H9 (cell line): ENCODE data around the gene PACSIN2. TPM values are rescaled to one million over a fixed set of nuclear protein-coding genes. Genes with fewer than 3 reads are reported as not detected.

Source experiments
- DNase-seq: peaks from one replicate; pipeline ENCODE4 v3.0.0-alpha.2; 2017
- H2AFZ ChIP-seq: one replicate; pipeline ENCODE4 v1.6.1; 2013; ENCODE audit warnings: mild to moderate bottlenecking, low read length, control low read depth, moderate library complexity
- H2AK5ac ChIP-seq: 2 replicates; pipeline ENCODE4 v1.6.1; 2013; ENCODE audit warnings: low read length, control low read depth, mixed read lengths; ENCODE audit not compliant: insufficient read length
- H2BK120ac ChIP-seq: one replicate; pipeline ENCODE4 v1.6.1; 2013; ENCODE audit warnings: low read depth, mild to moderate bottlenecking, low read length, control low read depth, inconsistent platforms; ENCODE audit not compliant: poor library complexity, severe bottlenecking
- H2BK12ac ChIP-seq: 2 replicates; pipeline ENCODE4 v1.6.1; 2013; ENCODE audit warnings: low read length, control low read depth, mixed read lengths, low read depth; ENCODE audit not compliant: insufficient read length
- H2BK15ac ChIP-seq: 2 replicates; pipeline ENCODE4 v1.6.1; 2013; ENCODE audit warnings: low read depth, low read length, control low read depth
- H2BK20ac ChIP-seq: one replicate; pipeline ENCODE4 v1.6.1; 2013; ENCODE audit warnings: low read depth, mild to moderate bottlenecking, low read length, control low read depth, inconsistent platforms; ENCODE audit not compliant: poor library complexity, severe bottlenecking
- H2BK5ac ChIP-seq: 2 replicates; pipeline ENCODE4 v1.6.1; 2013; ENCODE audit warnings: low read length, control low read depth, mixed read lengths; ENCODE audit not compliant: insufficient read length
- H3K14ac ChIP-seq: 2 replicates; pipeline ENCODE4 v1.6.1; 2013; ENCODE audit warnings: low read length, control low read depth; ENCODE audit not compliant: insufficient read depth
- H3K18ac ChIP-seq: 2 replicates; pipeline ENCODE4 v1.6.1; 2013; ENCODE audit warnings: low read depth, mild to moderate bottlenecking, mixed read lengths, low read length, control low read depth; ENCODE audit not compliant: insufficient read length
- H3K23ac ChIP-seq: 2 replicates; pipeline ENCODE4 v1.6.1; 2013; ENCODE audit warnings: low read length, control low read depth, mixed read lengths, low read depth; ENCODE audit not compliant: insufficient read length
- H3K23me2 ChIP-seq: 2 replicates; pipeline ENCODE4 v1.6.1; 2013; ENCODE audit warnings: low read depth, mild to moderate bottlenecking, mixed read lengths, low read length, control low read depth; ENCODE audit not compliant: insufficient read length, poor library complexity, severe bottlenecking
- H3K27ac ChIP-seq: 2 replicates; pipeline ENCODE4 v1.5.1; 2013; ENCODE audit warnings: low read length, control low read depth, mixed read lengths, low read depth; ENCODE audit not compliant: insufficient read length
- H3K27me3 ChIP-seq: 2 replicates; pipeline ENCODE4 v1.6.1; 2013; ENCODE audit warnings: low read length, control low read depth, inconsistent platforms; ENCODE audit not compliant: insufficient read depth
- H3K4ac ChIP-seq: 2 replicates; pipeline ENCODE4 v1.6.1; 2013; ENCODE audit warnings: low read depth, mild to moderate bottlenecking, control low read depth, inconsistent platforms, low read length, moderate library complexity
- H3K4me1 ChIP-seq: 2 replicates; pipeline ENCODE4 v1.6.1; 2013; ENCODE audit warnings: low read length, control low read depth, inconsistent platforms; ENCODE audit not compliant: insufficient read depth
- H3K4me2 ChIP-seq: 2 replicates; pipeline ENCODE4 v1.6.1; 2013; ENCODE audit warnings: low read length, control low read depth, mixed read lengths; ENCODE audit not compliant: insufficient read length, insufficient read depth
- H3K56ac ChIP-seq: 2 replicates; pipeline ENCODE4 v1.6.1; 2013; ENCODE audit warnings: low read depth, mild to moderate bottlenecking, mixed read lengths, low read length, control low read depth; ENCODE audit not compliant: insufficient read length
- H3K79me1 ChIP-seq: 2 replicates; pipeline ENCODE4 v1.6.1; 2013; ENCODE audit warnings: low read depth, mild to moderate bottlenecking, moderate library complexity, low read length, control low read depth, inconsistent platforms; ENCODE audit not compliant: insufficient read depth, poor library complexity, severe bottlenecking
- H3K79me2 ChIP-seq: 2 replicates; pipeline ENCODE4 v1.6.1; 2013; ENCODE audit warnings: low read length, control low read depth, inconsistent platforms; ENCODE audit not compliant: insufficient read depth
- H3K9ac ChIP-seq: 2 replicates; pipeline ENCODE4 v1.6.1; 2013; ENCODE audit warnings: low read length, control low read depth, mixed read lengths; ENCODE audit not compliant: insufficient read length; ENCODE audit errors: extremely low read depth
- H3K9me3 ChIP-seq: one replicate; pipeline ENCODE4 v1.6.1; 2013; ENCODE audit warnings: low read depth, low read length, inconsistent platforms; ENCODE audit not compliant: control insufficient read depth
- H3T11ph ChIP-seq: one replicate; pipeline ENCODE4 v1.6.1; 2013; ENCODE audit warnings: mild to moderate bottlenecking, low read length, control low read depth, inconsistent platforms
- H4K20me1 ChIP-seq: one replicate; pipeline ENCODE4 v1.6.1; 2013; ENCODE audit not compliant: control insufficient read depth, insufficient read length, insufficient read depth
- H4K5ac ChIP-seq: 2 replicates; pipeline ENCODE4 v1.6.1; 2013; ENCODE audit warnings: low read depth, mild to moderate bottlenecking, mixed read lengths, low read length, control low read depth; ENCODE audit not compliant: insufficient read length
- H4K8ac ChIP-seq: replicated peaks from 2 replicates; pipeline ENCODE4 v1.6.1; 2013; ENCODE audit warnings: low read length, control low read depth, mixed read lengths, low read depth; ENCODE audit not compliant: insufficient read length
- H4K91ac ChIP-seq: 2 replicates; pipeline ENCODE4 v1.6.1; 2013; ENCODE audit warnings: low read depth, mild to moderate bottlenecking, moderate library complexity, mixed read lengths, low read length, control low read depth; ENCODE audit not compliant: insufficient read length
- H3K27ac Mint-ChIP-seq, 3 experiments: 2 replicates in 2 of 3; 3 replicates in 1 of 3; pipeline ENCODE4 v1.8.0; 2020 to 2021; ENCODE audit warnings: mixed read lengths in 3 of 3, mild to moderate bottlenecking in 1 of 3, moderate library complexity in 1 of 3
- H3K27me3 Mint-ChIP-seq: 2 replicates; pipeline ENCODE4 v1.8.0; 2021; ENCODE audit warnings: low read depth, mild to moderate bottlenecking, moderate library complexity, mixed read lengths
- H3K36me3 Mint-ChIP-seq, 3 experiments: 2 replicates in 2 of 3; 3 replicates in 1 of 3; pipeline ENCODE4 v1.8.0; 2020 to 2021; ENCODE audit warnings: low read depth in 3 of 3, mixed read lengths in 3 of 3; ENCODE audit not compliant: insufficient read depth in 1 of 3
- H3K4me1 Mint-ChIP-seq, 2 experiments: 2 replicates each; pipeline ENCODE4 v1.8.0; 2020; ENCODE audit warnings: mixed read lengths in 2 of 2
- H3K4me3 Mint-ChIP-seq, 2 experiments: 2 replicates in 1 of 2; 3 replicates in 1 of 2; pipeline ENCODE4 v1.8.0; 2020 to 2021; ENCODE audit warnings: mild to moderate bottlenecking in 2 of 2, mixed read lengths in 2 of 2, moderate library complexity in 1 of 2
- H3K9me3 Mint-ChIP-seq, 2 experiments: 2 replicates in 1 of 2; 3 replicates in 1 of 2; pipeline ENCODE4 v1.8.0; 2020; ENCODE audit warnings: mild to moderate bottlenecking in 2 of 2, mixed read lengths in 2 of 2, moderate library complexity in 1 of 2
- WGBS: extraction: QIAGEN DNeasy Blood & Tissue Kit; methylation state at CpG from one replicate; pipeline ENCODE4 v1.1.7; 2013; ENCODE audit warnings: missing lambda C conversion rate, low lambda C conversion rate, mixed read lengths; ENCODE audit not compliant: insufficient read length; ENCODE audit errors: extremely low coverage; 5-methylcytosine and 5-hydroxymethylcytosine counted together
- total RNA-seq: library from RNA; stranded (reverse); gene quantifications from 2 replicates; pipeline ENCODE4 v1.2.1, GENCODE V29; 2021
- TF ChIP-seq, protein P1 (sequence below): fragments of 200-600 bp; sonication (generic); conservative IDR thresholded peaks from 3 replicates; pipeline ENCODE4 v1.8.0; 2021; ENCODE audit warnings: antibody characterized with exemption, mild to moderate bottlenecking

The PACSIN2 gene
- total RNA-seq, 1 experiment from 2014 or later: 62.3 TPM

DNA sequence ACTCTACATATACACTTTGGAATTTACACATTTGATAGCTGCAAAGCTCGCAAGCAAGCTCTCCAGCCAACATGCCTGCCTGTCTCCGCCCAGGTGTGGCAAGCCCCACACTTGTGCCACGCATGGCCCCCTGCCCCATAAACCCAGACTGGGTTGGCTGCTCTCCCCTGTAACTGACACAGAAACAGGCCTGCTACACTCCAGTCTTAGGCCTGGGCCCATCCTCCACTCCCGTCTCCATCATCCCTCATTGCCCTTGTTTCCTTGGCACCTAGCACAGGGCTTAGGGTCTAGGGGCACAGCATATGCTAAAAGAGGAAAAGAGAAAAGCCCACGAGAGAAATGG lies 41.4 kb downstream of the PACSIN2 start:
- H3K9me3 ChIP-seq: no peaks in the 10 kb centered on the region
- no peak overlapping the region for H4K5ac ChIP-seq
- H2AK5ac ChIP-seq: no peak overlapping the region
- no peak overlapping the region for H3K27ac ChIP-seq
- H4K20me1 ChIP-seq: peaks cover 2% of the 10 kb centered on the region
- no peak overlapping the region for H2BK120ac ChIP-seq
- H3K4me3 Mint-ChIP-seq: no peak overlapping the region
- no peaks in the 10 kb centered on the region for H3K27me3 ChIP-seq
- H3K4me1 Mint-ChIP-seq: peaks cover 36 to 42% of the 10 kb centered on the region in 2 experiments
- no peak overlapping the region for H3K4me2 ChIP-seq
- no peak overlapping the region for H2BK5ac ChIP-seq
- H3K27me3 Mint-ChIP-seq: peaks cover 2% of the 10 kb centered on the region; the same call in 1 of the 2 replicates
- TF ChIP-seq, protein P1, sequence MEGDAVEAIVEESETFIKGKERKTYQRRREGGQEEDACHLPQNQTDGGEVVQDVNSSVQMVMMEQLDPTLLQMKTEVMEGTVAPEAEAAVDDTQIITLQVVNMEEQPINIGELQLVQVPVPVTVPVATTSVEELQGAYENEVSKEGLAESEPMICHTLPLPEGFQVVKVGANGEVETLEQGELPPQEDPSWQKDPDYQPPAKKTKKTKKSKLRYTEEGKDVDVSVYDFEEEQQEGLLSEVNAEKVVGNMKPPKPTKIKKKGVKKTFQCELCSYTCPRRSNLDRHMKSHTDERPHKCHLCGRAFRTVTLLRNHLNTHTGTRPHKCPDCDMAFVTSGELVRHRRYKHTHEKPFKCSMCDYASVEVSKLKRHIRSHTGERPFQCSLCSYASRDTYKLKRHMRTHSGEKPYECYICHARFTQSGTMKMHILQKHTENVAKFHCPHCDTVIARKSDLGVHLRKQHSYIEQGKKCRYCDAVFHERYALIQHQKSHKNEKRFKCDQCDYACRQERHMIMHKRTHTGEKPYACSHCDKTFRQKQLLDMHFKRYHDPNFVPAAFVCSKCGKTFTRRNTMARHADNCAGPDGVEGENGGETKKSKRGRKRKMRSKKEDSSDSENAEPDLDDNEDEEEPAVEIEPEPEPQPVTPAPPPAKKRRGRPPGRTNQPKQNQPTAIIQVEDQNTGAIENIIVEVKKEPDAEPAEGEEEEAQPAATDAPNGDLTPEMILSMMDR: no peak
- no peak overlapping the region for H3K9ac ChIP-seq
- peaks cover 15 to 17% of the 10 kb centered on the region in 2 experiments for H3K9me3 Mint-ChIP-seq
- H2BK20ac ChIP-seq: no peak overlapping the region
- peaks cover 13% of the 10 kb centered on the region; the same call in 1 of the 2 replicates for H3K79me2 ChIP-seq
- peaks cover 2% of the 10 kb centered on the region for H3K23me2 ChIP-seq
- H2AFZ ChIP-seq: no peak overlapping the region
- H3K18ac ChIP-seq: no peak overlapping the region
- H3T11ph ChIP-seq: no peak overlapping the region
- H3K27ac Mint-ChIP-seq: peak overlapping the region in 1 of 3 experiments; percentile 56; a peak in 1 of 7 replicates
- H3K23ac ChIP-seq: no peak overlapping the region
- no peak overlapping the region for H4K91ac ChIP-seq
- no peaks in the 10 kb centered on the region; the same call in 1 of the 2 replicates for H3K4me1 ChIP-seq
- WGBS: no CpG with 5 or more reads among the region's 5 CpGs
- no peak for DNase-seq
- peaks cover 6% of the 10 kb centered on the region for H3K79me1 ChIP-seq
- no peak overlapping the region for H4K8ac ChIP-seq
- no peak overlapping the region for H3K14ac ChIP-seq
- no peak overlapping the region for H3K4ac ChIP-seq
- H3K36me3 Mint-ChIP-seq: peaks cover 21 to 28% (median 22%) of the 10 kb centered on the region in 3 experiments
- H3K56ac ChIP-seq: no peak overlapping the region
- H2BK12ac ChIP-seq: no peak overlapping the region
- H2BK15ac ChIP-seq: no peak overlapping the region
